Muscle of arm (tissue), 12 donors: ENCODE results near the gene SIX4. TPM values are rescaled to one million over a fixed set of nuclear protein-coding genes. Genes with fewer than 3 reads are reported as not detected.
A peak's percentile ranks its signal among the peaks of the same experiment; 100 is the strongest.

ENCODE experiments used
- DNase-seq: peaks from one replicate; pipeline ENCODE4 v3.0.0-alpha.2; 2013
- polyA plus RNA-seq, 12 donors: library from polyadenylated mRNA; unstranded; fragments of 120-200 nt; gene quantifications; one replicate each; pipeline ENCODE4 v1.2.1, GENCODE V29; 2013; ENCODE audit not compliant: insufficient read length in 12 of 12

Gene SIX4
- polyA plus RNA-seq, 12 donors, result 9.6 to 35.0 (median 21.0) TPM; not detected in 1

- peak; percentile 21 for DNase-seq
Observed at GRCh38 chr14:60665177-60665550, 59.0 kb downstream of the SIX4 start.

GRCh38 chr14:60662982-60663381, 61.2 kb downstream of the SIX4 start:
- DNase-seq, result no peak

GRCh38 chr14:60661721-60662120, 62.4 kb downstream of the SIX4 start:
- no peak for DNase-seq

Other genes starting within 250 kb of the SIX4 start
- gene C14orf39, start 238.3 kb downstream of the SIX4 start, polyA plus RNA-seq, result 1 to 10 TPM in 9 of 12 donors, under 1 TPM in 1, not detected in 2; 0.53 to 3.1 (median 1.8) TPM
- gene SIX6, start 215.2 kb downstream of the SIX4 start, polyA plus RNA-seq, result under 1 TPM in 4 of 12 donors, not detected in 8; 0.04 to 0.08 (median 0.07) TPM
- 10 to 100 TPM in 11 of 12 donors, not detected in 1; 28.6 to 94.9 (median 70.1) TPM for gene SIX1, start 74.9 kb downstream of the SIX4 start, polyA plus RNA-seq
- gene MNAT1, start 10.4 kb upstream of the SIX4 start, polyA plus RNA-seq, result 10 to 100 TPM in 11 of 12 donors, not detected in 1; 42.5 to 65.9 (median 57.4) TPM